K562 (cell line): Measurements from ENCODE around the gene TMEM141. TPM values are rescaled to one million over a fixed set of nuclear protein-coding genes. Genes with fewer than 3 reads are reported as not detected.
A peak's percentile ranks its signal among the peaks of the same experiment; 100 is the strongest.

Experiments
- ATAC-seq: fragments of 200-7000 bp; cut with Tn5 transposase; 3 replicates; pipeline ENCODE4 v1.9.1; 2020; ENCODE audit warnings: moderate library complexity
- BruUV-seq: library from RNA; stranded (reverse); fragments of 400-500 nt; replicated peaks from 2 replicates; lab custom pipeline; 2021; lab: Mats Ljungman, UMichigan
- CTCF ChIA-PET: fragments of 300-600 bp; formaldehyde crosslinking; extraction: SDS; loops from one replicate; lab custom pipeline; 2021; ENCODE audit warnings: low intra/inter-chr PET ratio; lab: Yijun Ruan, JAX
- POLR2A ChIA-PET: fragments of 300-600, 350-650 bp; sonication (Branson Sonifier 250); formaldehyde crosslinking; extraction: SDS; loops from one replicate; lab custom pipeline; 2021; ENCODE audit warnings: antibody characterized with exemption, inconsistent platforms; lab: Yijun Ruan, JAX
- DNase-seq, 4 experiments: peaks; one replicate each; pipeline versions ENCODE4 v3.0.0 to v3.0.0-alpha.2; 2011 to 2018; ENCODE audit warnings: low spot score in 3 of 4, mixed read lengths in 3 of 4; ENCODE audit errors: extremely low read depth in 1 of 4
- FAIRE-seq: peaks from 2 replicates; lab custom pipeline; 2011; peaks lifted over from hg19 to GRCh38; lab: Jason Lieb, UNC
- H2AFZ ChIP-seq: 2 replicates; pipeline ENCODE4 v1.6.0; 2011; ENCODE audit warnings: low read depth, low read length, control low read depth, inconsistent platforms
- H3K27ac ChIP-seq: fragments of 200-600 bp; 3 replicates; pipeline ENCODE4 v1.8.0; 2011; ENCODE audit warnings: low read depth, mild to moderate bottlenecking, control low read depth, inconsistent platforms, low read length, moderate library complexity, mixed read lengths; ENCODE audit errors: extremely low read depth
- H3K27me3 ChIP-seq, 2 experiments: fragments of 300-600 bp in 1 of 2; 2 replicates in 1 of 2; 3 replicates in 1 of 2; pipeline versions ENCODE4 v1.6.0 to v1.8.0; 2011; ENCODE audit warnings: inconsistent platforms in 2 of 2, low read length in 2 of 2, mild to moderate bottlenecking in 1 of 2, mixed read lengths in 1 of 2, moderate library complexity in 1 of 2; ENCODE audit not compliant: control insufficient read depth in 2 of 2, insufficient read depth in 2 of 2
- H3K36me3 ChIP-seq: fragments of 300-600 bp; 3 replicates; pipeline ENCODE4 v1.8.0; 2011; ENCODE audit warnings: mild to moderate bottlenecking, low read length, inconsistent platforms; ENCODE audit not compliant: control insufficient read depth, insufficient read depth
- H3K4me1 ChIP-seq, 2 experiments: fragments of 200-600 bp in 1 of 2; replicated peaks in 1 of 2; 2 replicates in 1 of 2; 3 replicates in 1 of 2; pipeline versions ENCODE4 v1.5.1 to v1.8.0; 2011; ENCODE audit warnings: inconsistent platforms in 2 of 2, low read length in 2 of 2, mild to moderate bottlenecking in 1 of 2, mixed read lengths in 1 of 2, moderate library complexity in 1 of 2; ENCODE audit not compliant: control insufficient read depth in 2 of 2, insufficient read depth in 2 of 2
- H3K4me2 ChIP-seq: 2 replicates; pipeline ENCODE4 v1.6.1; 2011; ENCODE audit warnings: low read length, control low read depth, inconsistent platforms, mixed read lengths; ENCODE audit not compliant: insufficient read depth
- H3K4me3 ChIP-seq: fragments of 200-600 bp; sonication (generic), shearing (Covaris generic); 2 replicates; pipeline ENCODE4 v1.5.1; 2016; ENCODE audit warnings: control low read depth, inconsistent platforms
- H3K79me2 ChIP-seq: fragments of 200-600 bp; 3 replicates; pipeline ENCODE4 v1.8.0; 2011; ENCODE audit warnings: low read length, inconsistent platforms; ENCODE audit not compliant: control insufficient read depth, insufficient read depth
- H3K9ac ChIP-seq, 2 experiments: 2 replicates each; pipeline versions ENCODE4 v1.6.0 to v1.6.1; 2011; ENCODE audit warnings: low read depth in 2 of 2, low read length in 2 of 2, control low read depth in 1 of 2, inconsistent platforms in 1 of 2, mild to moderate bottlenecking in 1 of 2, mixed read lengths in 1 of 2; ENCODE audit not compliant: insufficient read depth in 1 of 2
- H3K9me1 ChIP-seq: one replicate; pipeline ENCODE4 v1.6.0; 2011; ENCODE audit warnings: inconsistent platforms, mild to moderate bottlenecking, low read length, moderate library complexity; ENCODE audit not compliant: control insufficient read depth, insufficient read depth
- H3K9me3 ChIP-seq: replicated peaks from 2 replicates; pipeline ENCODE4 v1.5.1; 2011; ENCODE audit warnings: low read depth, low read length, inconsistent platforms; ENCODE audit not compliant: control insufficient read depth, insufficient read depth
- H4K20me1 ChIP-seq: replicated peaks from 2 replicates; pipeline ENCODE4 v1.6.1; 2011; ENCODE audit warnings: low read length, inconsistent platforms, mixed read lengths; ENCODE audit not compliant: control insufficient read depth, insufficient read depth
- AFF1 ChIP-seq, 2 experiments: fragments of 450-650 bp; IDR thresholded peaks; 2 replicates each; pipeline ENCODE4 v1.6.1; 2018; ENCODE audit warnings: mild to moderate bottlenecking in 2 of 2, low read depth in 1 of 2; ENCODE audit not compliant: partially characterized antibody in 2 of 2
- ARNT ChIP-seq, 2 experiments: fragments of 450-650 bp; IDR thresholded peaks; 2 replicates each; pipeline ENCODE4 v1.6.1; 2016; ENCODE audit warnings: mild to moderate bottlenecking in 1 of 2
- ESRRB ChIP-seq: fragments of 250-450 bp; sonication (Bioruptor Pico); IDR thresholded peaks from 2 replicates; pipeline ENCODE4 v1.5.0; 2020; ENCODE audit warnings: mild to moderate bottlenecking, moderate library complexity, borderline replicate concordance
- PRDM10 ChIP-seq: fragments of 450-650 bp; IDR thresholded peaks from 2 replicates; pipeline ENCODE4 v1.6.1; 2018; ENCODE audit not compliant: partially characterized antibody
- UBTF ChIP-seq, 2 experiments: IDR thresholded peaks; 2 replicates each; pipeline ENCODE4 v1.6.1; 2012; ENCODE audit warnings: improper control_type of control experiment in 2 of 2, low read depth in 2 of 2, low read length in 2 of 2, borderline replicate concordance in 1 of 2
- ZNF274 ChIP-seq: IDR thresholded peaks from 2 replicates; pipeline ENCODE4 v1.6.1; 2011; ENCODE audit warnings: low read depth, mild to moderate bottlenecking, low read length, moderate library complexity, borderline replicate concordance
- ZNF699 ChIP-seq: fragments of 250-450 bp; sonication (Bioruptor Pico); IDR thresholded peaks from 2 replicates; pipeline ENCODE4 v1.8.0; 2021; ENCODE audit warnings: mild to moderate bottlenecking, moderate library complexity; ENCODE audit not compliant: insufficient replicate concordance
- whole genome bisulfite sequencing: fragments of 100-300 bp; shearing (Covaris generic); methylation state at CpG from one replicate; pipeline ENCODE4 v1.1.6; 2016; ENCODE audit warnings: low coverage, mixed read lengths; ENCODE audit not compliant: insufficient coverage; ENCODE audit errors: missing lambda C conversion rate; 5-methylcytosine and 5-hydroxymethylcytosine counted together
- in situ Hi-C: fragments of 300-500 bp; cut with MboI; formaldehyde crosslinking; loops from 4 replicates; pipeline ENCODE4 v1.15.0; 2018; ENCODE audit warnings: inconsistent platforms, mixed read lengths
- intact Hi-C: fragments of 100-400 bp; cut with micrococcal nuclease; formaldehyde crosslinking; loops from 2 replicates; pipeline ENCODE4 v1.14.2; 2022
- polyA plus RNA-seq, 8 experiments: library from polyadenylated mRNA; depleted of rRNA in 4 of 8; stranded (reverse) in 5 of 8; unstranded in 3 of 8; fragments of >200 nt; fragmentation: Nextera tagmentation in 2 of 8; fragmentation: Illumina TruSeq in 1 of 8; extraction: Ambion mirVana in 2 of 8; extraction: Trizol in 1 of 8; gene quantifications; 2 replicates each; pipeline versions ENCODE4 v1.2.1 to v1.2.3, GENCODE V29; 2011 to 2014; ENCODE audit warnings: inconsistent platforms in 1 of 8, missing spikeins in 1 of 8
- total RNA-seq, 7 experiments: library from RNA; depleted of rRNA in 6 of 7; stranded (reverse); fragments of >200 nt in 6 of 7; fragmentation: Illumina TruSeq in 2 of 7; extraction: Trizol in 2 of 7; gene quantifications; 2 replicates each; pipeline versions ENCODE4 v1.2.1 to v1.2.3, GENCODE V29; 2011 to 2021; ENCODE audit warnings: low replicate concordance in 1 of 7

TMEM141 gene
- total and polyA plus RNA-seq, 9 of the 15 experiments (the other 6 are each of a cell fraction or from before 2014, with no cell fraction given): 21.5 to 123 (median 74.8) TPM

- peaks cover 55% of the 10 kb centered on the region for H3K36me3 ChIP-seq
- no peaks in the 10 kb centered on the region for H3K9me1 ChIP-seq
- TF ChIP-seq PRDM10 (peak; percentile 92), UBTF (IDR thresholded peaks at IDR 0.05; ENCODE audit: borderline replicate concordance in 1 of 2, low read depth in 2 of 2, low read length in 2 of 2) (0 out of 4 replicates have a peak, but pooled peaks of 1 of the 2 experiments have one; percentile 17), ESRRB (no peak), ARNT (IDR thresholded peaks at IDR 0.05) (peak in 1 of 2 experiments; percentile 89; a peak in 2 of 4 replicates), AFF1 (IDR thresholded peaks at IDR 0.05; ENCODE audit: low read depth in 1 of 2, partially characterized antibody in 2 of 2) (peak in 1 of 2 experiments; percentile 22), ZNF274 (no peak), ZNF699 (CRISPR knock-in tag) (peak; percentile 24)
- peak overlapping the region; percentile 97 for H3K4me3 ChIP-seq
- in situ Hi-C loops: no loop called here
- no peaks in the 10 kb centered on the region for H3K27me3 ChIP-seq
- peak; percentile 25 for ATAC-seq
- POLR2A ChIA-PET: interaction anchor here (1.1 to 3.6 kb wide), 3 partner anchors 11 to 31 kb away, joined by 3 to 16 read pairs (median 14); no protein-coding TSS in a partner anchor
- no peaks in the 10 kb centered on the region for H4K20me1 ChIP-seq
- H3K79me2 ChIP-seq: peaks cover 74% of the 10 kb centered on the region
- peak in 1 of 4 experiments; percentile 56 for DNase-seq
- peak overlapping the region; percentile 91 for H3K27ac ChIP-seq
- CTCF ChIA-PET: interaction anchor here (0.6 to 0.9 kb wide), 2 partner anchors 22 to 74 kb away, joined by 3 read pairs; no protein-coding TSS in a partner anchor
- BruUV-seq: no TSS peak
- H2AFZ ChIP-seq: no peak overlapping the region
- no peaks in the 10 kb centered on the region for H3K9me3 ChIP-seq
- peak; percentile 73 for FAIRE-seq
- H3K4me1 ChIP-seq: peaks cover 26 to 45% of the 10 kb centered on the region in 2 experiments
- WGBS: 1% methylated on average over 13 of the region's 14 CpGs
- H3K4me2 ChIP-seq: peak overlapping the region; percentile 94
- intact Hi-C loops: no loop called here
- peak overlapping the region; percentile 77 to 99 for H3K9ac ChIP-seq
Observed at GRCh38 chr9:136808806-136809158, 17.6 kb downstream of the TMEM141 start.
